ENCODE results near the gene UFD1.
A peak's percentile ranks its signal among the peaks of the same experiment; 100 is the strongest.

The UFD1 gene

DNA sequence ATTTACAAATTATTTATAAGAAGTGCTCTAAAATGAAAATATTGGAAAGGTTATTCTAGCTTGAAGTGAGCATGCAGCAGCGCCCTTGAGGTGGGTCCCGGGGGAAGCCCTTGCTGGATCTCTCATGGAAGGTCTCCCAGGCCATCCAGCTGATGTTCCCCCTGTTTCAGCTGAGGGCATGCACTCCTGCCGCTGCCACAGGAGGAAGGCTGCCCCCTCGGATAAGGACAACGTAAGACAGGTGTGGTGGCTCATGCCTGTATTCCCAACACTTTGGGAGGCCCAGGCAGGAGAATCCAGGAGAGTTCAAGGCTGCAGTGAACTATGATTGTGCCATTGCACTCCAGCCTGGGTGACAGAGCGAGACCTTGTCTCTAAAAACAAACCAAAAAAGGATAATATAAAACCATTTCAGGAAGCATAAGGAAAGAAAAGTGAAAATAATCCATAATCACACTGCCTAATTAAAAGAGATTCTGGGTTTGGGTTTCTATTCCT is 15.7 kb upstream of the UFD1 start:
- no peak for DNase-seq

DNA sequence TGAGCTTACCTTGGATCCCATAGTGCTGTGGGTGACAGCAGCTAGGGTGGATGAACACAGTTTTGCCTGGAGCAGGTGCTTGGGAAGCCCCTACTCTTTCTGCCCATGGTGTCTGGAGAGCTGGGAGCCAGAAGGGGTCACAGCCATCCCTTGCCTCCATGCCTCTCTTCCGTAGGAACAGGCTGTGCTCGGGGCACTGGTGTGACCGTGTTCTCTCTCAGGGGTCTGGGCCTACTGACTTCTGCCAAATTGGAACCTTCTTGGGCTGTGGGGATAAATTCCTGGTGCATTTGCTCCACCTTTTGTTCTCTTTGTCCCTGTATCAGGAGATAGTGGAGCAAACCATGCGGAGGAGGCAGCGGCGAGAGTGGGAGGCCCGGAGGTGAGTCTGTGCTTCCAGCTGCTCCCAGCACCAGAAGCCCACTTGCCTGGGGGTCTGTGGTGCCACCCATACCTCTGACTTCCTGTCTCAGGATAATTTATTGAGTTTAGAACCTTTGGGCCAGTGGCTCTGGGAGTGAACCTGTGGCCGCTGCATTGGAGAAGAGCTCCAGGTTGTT is 15.1 kb upstream of the UFD1 start:
- no peak for DNase-seq

DNA sequence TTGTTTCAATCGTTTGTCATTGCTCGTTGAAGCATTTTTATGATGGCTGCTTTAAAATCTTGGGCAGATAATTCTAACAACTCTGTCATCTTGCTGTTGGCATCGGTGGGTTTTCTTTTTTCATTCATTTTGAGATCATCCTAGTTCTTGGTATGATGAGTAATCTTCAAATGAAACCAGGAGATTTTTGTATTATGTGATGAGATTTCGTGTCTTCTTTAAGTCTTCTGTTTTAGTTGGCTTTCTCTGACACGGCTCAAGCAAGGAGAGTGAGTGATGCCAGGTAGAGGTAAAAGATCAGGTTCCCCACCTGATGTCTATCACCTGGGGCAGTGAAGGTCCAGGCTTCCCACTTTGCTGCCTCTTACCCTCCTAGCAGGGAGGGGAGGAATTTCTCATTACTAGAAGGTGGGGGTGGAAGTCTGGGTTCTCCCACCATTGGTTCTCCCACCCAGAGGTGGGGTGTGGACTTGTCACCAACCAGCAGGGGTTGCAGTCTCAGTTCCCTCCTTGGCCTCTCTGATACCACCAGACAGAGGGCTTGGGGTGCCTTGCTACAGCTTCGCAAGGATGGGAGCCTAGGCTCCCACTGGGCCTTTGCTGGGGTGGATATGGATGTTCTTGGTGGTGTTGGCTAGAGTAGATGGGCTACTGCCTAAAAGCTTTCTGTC is 13.6 kb upstream of the UFD1 start:
- no peak for DNase-seq

DNA sequence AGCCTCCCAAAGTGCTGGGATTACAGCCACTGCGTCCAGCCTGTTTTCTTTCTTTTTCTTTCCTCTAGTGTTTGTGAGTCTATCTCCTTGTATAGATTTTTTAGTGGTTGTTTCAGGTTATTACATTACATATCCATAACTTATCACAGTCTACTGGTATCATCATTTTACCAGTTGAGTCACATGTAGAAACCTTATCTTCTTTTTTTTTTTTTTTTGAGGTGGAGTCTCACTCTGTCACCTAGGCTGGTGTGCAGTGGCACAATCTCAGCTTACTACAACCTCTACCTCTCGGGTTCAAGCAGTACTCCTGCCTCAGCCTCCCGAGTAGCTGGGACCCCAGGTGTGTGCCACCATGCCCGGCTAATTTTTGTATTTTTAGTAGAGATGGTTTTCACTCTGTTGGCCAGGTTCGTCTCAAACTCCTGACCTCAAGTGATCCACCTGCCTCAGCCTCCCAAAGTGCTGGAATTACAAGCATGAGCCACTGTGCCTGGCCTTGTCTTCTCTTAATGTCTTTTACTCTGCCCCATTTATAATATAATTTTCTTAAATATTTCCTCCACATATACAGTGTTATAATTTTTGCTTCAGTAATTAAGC is 11.7 kb upstream of the UFD1 start:
- no peak for DNase-seq

DNA sequence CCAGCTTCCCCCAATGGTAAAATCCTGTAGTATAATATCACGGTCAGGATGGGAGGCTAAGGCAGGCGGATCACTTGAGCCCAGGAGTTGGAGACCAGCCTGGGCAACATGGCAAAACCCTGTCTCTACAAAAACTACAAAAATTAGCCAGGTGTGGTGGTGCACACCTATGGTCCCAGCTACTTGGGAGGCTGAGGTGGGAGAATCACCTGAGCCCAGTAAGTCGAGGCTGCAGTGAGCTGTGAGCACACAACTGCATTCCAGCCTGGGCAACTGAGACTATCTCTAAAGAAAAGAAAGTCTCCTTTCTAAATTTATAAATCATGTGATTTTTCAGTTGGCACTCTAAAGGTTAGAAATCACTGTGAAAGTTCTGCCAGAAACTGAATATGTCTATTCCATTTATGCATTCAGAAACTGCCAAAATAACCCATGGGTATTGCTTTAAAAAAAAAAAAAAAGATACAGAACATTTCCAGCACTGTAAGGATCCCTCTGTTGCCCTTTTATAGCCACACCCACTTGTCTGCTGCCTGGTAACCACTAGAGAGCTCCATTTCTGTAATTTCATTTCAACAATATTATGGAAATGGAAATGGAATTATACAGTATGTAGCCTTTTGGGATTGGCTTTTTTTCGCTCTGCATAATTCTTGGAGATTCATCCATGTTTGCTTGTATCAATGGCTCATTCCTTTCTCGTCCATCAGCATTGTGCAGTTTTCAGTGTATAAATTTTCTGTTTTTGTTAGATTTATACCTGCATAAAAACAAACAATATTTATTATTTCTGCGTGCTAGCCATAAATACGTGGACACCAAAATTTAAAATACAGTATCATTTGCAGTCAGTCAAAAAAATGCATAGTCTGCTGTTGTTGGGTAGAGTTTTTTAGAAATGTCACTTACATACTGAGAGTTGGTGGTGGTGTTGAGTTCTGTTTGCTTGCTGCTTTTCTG is 10.2 kb upstream of the UFD1 start:
- DNase-seq, result no peak

DNA sequence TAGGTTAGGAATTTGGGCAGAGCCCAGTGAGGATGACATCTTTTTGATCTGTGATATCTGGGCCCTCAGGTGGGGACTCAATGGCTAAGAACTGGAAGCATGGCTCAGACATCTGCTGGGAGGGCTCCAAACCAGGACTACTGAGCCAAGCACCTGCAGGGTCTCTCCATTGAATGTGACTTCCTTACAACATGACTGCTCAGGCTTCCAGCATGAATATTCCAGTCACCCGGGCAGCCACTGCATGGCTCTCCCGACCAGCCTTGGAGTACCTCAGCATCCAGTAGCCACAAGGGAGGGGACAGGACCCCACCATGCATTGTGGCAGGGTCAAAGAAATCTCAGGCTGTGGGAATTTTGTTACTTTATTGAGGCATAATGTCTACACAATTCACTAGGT is 9.3 kb upstream of the UFD1 start:
- no peak for DNase-seq

DNA sequence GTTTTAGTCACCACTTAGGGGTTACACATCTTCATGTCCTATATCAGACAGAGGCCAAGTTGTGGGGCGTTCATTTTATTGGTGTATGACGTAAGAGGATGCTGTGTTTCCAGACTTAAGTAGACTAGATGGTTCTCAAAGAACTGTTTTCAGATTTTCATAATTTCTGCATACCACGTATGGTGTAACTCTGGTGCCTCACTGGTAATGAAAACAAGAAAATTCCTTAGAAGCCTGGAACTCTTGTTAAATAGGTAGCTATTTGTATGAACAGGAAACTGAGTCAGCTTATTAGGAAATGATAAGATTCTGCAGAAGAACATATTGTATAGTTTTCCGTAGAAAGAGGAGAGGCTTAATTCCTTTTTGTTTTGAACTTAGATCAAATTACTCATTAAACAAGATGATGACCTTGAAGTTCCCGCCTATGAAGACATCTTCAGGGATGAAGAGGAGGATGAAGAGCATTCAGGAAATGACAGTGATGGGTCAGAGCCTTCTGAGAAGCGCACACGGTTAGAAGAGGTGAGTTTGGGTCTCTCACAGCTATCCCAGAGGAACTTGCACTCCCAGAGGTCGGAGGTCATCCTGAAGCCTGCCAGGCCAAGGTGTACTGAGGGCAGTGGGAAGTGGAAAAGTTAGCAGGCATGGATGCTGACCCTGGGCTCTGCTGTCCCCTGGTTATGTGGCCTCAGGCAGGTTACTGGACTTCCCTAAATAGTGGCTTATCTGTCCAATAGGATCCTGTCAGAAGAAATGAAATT is 4.7 kb upstream of the UFD1 start:
- DNase-seq, result no peak

DNA sequence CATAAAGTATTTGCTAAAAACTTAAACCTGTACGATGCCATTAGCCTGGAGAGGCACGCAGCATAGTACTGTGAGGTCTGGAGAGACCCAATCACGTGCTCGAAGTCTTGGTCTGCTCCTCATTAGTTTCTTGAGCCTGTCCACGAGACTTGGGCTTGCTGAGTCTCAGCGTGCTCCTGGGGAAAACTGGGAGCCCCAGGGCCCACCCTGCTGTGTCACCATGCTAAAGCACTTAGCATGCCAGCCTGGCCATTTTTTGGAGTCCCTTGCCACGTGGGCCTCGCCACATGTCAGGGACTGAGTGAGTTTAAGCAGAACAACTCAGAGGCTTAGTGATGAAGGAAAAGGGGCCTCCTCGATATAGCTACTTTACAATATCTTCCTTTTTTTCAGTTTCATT is 3.3 kb upstream of the UFD1 start:
- DNase-seq, result no peak

DNA sequence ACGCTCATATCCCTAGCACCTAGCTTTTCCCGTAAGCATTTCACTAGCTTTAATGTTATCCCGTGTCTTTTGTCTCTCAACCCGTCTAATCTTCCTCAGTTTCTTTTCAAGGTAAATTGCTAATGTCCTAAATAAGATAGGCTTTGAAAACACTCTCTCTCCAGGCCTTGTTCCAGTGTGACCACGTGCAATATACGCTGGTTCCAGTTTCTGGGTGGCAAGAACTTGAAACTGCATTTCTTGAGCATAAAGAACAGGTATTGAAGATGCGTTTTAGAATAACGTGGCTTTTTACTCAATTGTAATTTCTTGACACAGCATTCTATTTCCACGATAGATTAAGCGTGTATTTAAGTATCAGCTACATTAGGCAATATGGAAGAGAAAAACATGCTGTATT is 1.8 kb upstream of the UFD1 start:
- no peak for DNase-seq

DNA sequence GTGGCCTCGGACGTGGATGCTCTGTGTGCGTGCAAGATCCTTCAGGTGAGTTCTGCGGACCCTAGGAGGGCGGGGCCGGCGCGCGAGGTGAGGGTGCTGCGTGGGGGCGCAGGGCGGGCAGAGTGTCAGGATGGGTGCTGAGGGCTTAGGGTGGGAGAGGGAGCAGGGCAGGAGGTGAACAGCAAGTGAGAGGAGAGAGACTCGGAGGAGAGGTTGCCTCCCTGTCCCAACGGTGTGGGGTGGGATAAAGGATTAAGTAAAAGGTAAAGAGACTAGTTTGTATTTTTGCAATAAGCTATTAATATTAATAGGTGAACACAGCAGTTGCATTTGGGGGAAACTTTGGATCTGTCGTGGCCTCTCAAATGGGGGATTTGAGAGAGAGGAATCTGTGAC is 1.2 kb upstream of the UFD1 start:
- DNase-seq, result no peak

DNA sequence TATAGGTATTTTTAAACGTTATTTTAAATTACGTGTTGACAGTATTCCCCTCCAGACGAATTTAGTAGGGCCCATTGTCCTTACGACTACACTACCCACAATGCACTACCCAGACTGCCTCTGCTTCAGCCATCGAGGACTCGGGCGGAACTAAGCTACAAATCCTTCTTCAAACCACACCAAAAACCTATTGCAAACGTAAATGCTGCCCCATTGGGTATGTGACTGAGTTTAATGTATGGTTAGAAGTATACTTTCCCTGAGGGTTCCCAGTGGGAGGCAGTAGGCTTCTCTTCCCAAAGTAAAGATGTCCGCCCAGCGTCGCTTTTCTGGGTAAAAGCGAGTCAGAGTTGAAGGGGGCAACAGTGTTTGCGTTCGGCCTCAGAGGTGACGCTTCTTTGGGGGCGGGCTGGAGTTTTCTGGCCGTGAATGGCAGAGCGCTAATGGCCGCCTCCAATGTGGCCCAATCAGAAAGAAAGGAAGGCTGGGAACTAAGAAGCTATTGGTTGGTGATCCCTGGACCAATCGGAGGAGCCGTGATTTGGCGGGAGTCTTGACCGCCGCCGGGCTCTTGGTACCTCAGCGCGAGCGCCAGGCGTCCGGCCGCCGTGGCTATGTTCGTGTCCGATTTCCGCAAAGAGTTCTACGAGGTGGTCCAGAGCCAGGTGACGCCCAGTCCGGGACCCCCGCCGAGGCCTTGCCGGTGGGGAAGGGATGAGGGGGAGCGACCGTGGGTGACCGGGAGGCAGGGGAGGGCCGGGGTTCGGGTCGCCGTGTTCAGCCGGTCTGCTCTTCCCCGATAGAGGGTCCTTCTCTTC is 571 bp upstream of the UFD1 start, which contains the start of gene CDC45:
Gene CDC45 (plus strand): TSS at position 566 of the 818 bp plus-strand sequence. CDS start 49 bp downstream, at position 615.
- DNase-seq, result peak; percentile 60

DNA sequence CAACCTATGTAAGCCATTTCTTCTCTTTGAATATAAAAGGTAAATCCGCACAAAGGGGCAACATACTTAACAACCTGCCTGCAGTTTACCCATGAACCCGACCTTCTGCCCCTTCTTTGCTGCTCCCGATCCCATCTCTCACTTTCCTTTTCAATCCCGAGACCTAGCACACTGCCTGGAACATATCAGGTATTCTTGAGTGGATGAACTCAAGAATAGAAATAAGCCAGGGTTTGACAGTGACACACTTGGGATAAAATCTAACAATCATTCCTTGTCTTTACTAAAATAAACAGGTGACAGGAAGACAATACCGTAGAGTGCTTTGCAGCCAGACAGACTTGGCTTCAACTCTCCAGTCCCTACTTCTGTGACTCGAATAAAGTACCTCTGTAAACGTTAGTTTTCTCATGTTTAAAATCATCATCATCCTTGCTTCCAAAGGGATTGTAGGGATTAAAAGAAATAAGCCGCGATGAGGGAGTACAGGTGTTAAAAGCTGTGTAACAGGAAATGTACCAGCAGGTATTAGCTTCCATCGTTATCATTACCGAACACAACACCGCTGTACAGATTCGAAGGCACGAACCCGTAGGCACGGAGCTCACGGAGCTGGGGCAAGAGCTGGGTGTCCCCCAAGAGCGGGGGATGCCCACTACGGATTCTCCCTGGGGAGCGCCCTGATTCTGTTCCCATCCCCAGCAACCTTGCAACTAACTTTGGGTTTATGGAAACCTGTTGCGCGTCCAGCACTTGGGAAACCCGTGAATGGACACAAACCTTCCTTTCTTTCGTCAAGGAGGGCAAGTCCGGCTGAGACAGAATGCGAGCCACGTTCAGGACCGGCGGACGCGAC is 720 bp downstream of the UFD1 start:
- DNase-seq, result no peak

DNA sequence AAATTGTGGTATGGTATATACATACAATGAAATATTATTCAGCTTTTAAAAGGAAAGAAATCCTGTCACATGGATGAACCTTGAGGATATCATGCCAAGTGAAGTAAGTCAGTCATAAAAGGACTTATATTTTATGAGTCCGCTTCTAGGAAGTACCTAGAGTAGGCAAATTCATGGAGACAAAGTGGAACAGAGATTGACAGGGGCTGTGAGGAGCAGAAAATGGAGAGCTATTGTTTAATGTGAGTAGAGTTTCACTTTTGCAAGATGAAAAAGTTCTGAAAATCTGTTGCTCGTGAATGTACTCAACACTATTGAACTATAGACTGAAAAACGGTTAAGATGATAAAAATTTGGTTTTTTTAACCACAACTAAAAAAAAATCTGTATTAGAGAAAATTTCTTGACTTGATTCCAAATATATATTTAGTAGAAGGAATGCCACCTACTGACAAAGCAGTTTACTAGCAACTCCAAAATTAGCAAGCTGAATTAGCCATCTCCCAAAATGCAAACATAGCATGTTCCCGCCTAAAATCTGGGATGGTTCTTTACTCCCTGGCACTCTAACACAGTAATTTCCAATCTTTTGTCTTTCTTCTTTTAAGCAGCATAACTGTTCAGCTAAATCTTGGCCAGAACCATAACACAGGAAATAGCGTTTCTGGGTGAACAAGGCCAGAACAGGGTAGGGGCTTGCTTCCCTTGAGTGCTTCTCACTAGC is 1.5 kb downstream of the UFD1 start:
- no peak for DNase-seq

DNA sequence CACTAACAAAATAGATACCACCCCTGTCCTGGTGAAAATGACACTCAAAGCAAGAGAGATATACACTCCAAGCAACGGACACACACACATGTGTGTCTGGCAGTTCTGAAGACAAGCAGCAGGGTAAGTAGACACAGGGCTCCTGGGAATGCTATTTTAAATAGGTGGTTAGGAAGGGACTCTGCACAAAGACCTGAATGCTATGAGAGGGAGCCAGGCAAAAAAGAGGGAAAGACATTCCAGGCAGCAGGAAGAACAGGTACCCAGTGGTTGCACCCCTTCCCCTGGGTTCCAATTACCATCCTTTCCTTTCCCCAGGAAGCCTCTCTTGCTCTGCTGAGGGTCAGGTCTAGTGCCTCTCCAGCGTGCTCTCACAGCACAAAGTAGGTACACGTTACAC is 3.0 kb downstream of the UFD1 start:
- DNase-seq, result no peak

DNA sequence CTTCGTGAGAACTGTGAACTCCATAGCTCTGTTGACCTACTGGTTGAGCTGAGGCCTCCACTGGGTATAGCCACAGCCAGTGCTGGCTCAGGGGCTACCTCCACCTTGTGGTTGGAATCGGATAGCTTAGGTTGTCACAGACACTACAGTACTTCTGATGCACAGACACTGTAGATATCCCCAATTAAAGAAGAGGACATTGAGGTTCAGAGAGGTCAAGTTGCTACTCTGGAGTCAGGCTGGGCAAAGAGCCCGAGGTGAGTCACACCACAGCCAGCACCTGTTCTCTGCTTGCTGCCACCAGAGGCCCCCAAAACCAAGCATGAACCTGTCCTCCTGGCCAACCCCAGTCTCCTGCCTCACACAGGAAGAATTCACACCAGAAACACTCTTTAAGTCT is 5.4 kb downstream of the UFD1 start:
- no peak for DNase-seq

DNA sequence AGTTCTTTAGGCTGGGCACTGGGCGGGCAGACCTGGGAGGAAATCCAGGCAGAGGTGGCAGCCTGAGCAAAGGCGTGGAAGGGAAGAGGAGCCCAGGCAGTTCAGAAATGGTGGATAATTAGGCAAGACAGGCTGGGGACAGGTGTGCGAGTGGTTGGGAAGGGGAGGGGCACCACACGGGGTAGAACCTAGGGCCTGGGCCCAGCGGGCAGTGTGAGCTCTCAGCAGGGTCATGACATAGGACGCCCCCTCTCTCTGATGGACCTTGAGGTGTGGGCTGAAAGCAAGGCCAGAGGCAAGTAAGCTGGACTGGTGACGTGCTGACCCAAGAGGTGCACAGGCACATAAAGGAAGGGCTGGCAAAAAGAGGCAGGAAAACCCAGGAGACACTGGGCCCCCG is 6.8 kb downstream of the UFD1 start:
- DNase-seq, result no peak

DNA sequence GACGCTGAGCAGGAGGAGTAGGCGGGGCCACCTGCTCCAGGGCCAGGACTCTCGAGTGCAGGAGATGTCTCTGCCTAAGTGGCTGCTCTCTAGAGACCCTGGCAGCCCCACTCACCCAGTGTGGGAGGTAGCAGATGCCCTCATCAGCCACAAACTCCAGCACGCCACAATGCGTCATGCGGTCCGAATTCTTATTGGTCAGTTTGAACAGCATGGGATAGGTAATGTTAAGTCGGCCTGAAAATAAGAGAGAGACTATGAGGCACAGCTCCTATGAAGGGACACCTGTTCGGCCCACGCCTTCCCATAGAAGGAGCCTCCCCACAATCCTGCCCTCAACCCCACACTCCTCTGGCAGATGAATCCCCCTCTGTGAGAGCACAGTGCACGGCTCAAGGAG is 7.4 kb downstream of the UFD1 start:
- no peak for DNase-seq

DNA sequence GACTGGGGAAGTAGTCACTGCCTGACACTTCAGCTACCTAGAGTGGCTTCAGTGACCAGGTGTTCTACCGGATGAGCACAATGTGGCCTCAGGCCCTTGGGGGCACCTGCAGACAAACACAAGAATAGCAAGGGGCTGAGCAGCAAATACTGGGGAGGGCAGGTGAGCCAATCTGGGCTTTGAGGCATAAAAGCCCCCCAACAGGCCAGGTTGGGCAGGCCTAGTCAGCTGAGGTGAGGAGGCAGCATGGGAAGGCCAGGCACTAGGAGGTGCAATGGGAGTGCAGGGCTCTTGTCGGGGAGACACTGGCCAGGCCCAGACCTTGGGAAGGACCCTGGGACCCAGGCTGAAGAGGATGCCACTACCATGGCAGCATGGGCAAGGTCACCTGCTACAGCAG is 9.0 kb downstream of the UFD1 start:
- DNase-seq, result no peak

DNA sequence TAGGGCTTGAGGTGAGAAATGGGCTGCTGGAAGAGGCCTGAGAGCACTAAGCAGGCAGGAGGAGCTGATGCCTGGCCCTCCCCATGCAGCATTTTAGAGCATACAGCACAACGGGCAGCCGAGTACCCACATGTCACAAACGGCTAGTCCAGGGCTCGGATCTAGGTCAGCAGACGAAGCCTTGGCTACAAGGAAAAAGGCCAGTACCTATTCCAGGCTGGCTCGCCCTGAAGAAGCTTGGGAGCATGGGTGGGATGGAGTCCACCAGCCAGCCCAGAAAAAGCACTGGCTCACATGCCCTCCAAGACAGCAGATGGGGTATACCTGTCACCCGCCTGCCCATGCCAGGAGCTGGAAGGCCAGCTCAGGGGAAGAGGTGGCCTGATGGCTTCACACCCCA is 9.6 kb downstream of the UFD1 start:
- no peak for DNase-seq

DNA sequence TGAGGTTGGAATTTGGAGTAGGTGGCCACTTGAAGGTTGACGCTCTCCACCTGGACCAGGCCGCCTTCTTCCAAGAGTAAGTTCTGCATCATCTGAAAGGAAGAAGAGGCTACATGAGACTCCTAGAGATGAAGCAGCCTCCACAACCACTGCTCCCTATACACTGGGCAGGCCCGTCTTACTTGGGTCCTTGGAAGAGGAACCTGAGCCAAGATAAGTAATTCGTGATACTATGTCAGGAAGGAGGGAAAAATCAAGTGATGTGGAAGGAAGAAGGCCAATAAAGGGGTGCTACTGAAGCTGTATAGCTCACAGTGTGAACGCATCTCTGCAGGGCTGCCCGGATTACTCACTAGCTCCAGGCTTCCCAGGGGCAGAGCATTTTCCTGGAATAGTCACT is 11.1 kb downstream of the UFD1 start:
- no peak for DNase-seq

Data from 8988T (cell line).